Activated CD8-positive, alpha-beta memory T cell treated with anti-CD3 and anti-CD28 coated beads, Interleukin-2, amount 50 U/mL, for 1 hour (primary cell): ENCODE data around the gene THAP7.
A peak's percentile ranks its signal among the peaks of the same experiment; 100 is the strongest.
"Not testable (repeated sequence)": the region's sequence is repeated elsewhere in the genome, so short reads cannot be mapped to it uniquely, and the experiment has no call there.

ENCODE experiments used
- DNase-seq: peaks from one replicate; pipeline ENCODE4 v3.0.0-alpha.2; 2020; ENCODE audit errors: extremely low read depth

The THAP7 gene, protein sequence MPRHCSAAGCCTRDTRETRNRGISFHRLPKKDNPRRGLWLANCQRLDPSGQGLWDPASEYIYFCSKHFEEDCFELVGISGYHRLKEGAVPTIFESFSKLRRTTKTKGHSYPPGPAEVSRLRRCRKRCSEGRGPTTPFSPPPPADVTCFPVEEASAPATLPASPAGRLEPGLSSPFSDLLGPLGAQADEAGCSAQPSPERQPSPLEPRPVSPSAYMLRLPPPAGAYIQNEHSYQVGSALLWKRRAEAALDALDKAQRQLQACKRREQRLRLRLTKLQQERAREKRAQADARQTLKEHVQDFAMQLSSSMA

GRCh38 chr22:21001601-21002325 lies at the start of gene THAP7:
TSS of gene THAP7 (minus strand) at chr22:21002118. CDS start at chr22:21001911, 207 bp downstream.
- DNase-seq, result peak; percentile 88

GRCh38 chr22:21051145-21051830 lies 49.4 kb upstream of the THAP7 start:
- DNase-seq, result no peak

GRCh38 chr22:21048965-21049364 lies 47.0 kb upstream of the THAP7 start:
- not testable (repeated sequence) for DNase-seq

GRCh38 chr22:21048448-21048847 lies 46.5 kb upstream of the THAP7 start:
- not testable (repeated sequence) for DNase-seq

GRCh38 chr22:21047730-21048129 lies 45.8 kb upstream of the THAP7 start:
- DNase-seq, result no peak

GRCh38 chr22:21047035-21047661 lies 45.2 kb upstream of the THAP7 start:
- DNase-seq, result no peak

DNA sequence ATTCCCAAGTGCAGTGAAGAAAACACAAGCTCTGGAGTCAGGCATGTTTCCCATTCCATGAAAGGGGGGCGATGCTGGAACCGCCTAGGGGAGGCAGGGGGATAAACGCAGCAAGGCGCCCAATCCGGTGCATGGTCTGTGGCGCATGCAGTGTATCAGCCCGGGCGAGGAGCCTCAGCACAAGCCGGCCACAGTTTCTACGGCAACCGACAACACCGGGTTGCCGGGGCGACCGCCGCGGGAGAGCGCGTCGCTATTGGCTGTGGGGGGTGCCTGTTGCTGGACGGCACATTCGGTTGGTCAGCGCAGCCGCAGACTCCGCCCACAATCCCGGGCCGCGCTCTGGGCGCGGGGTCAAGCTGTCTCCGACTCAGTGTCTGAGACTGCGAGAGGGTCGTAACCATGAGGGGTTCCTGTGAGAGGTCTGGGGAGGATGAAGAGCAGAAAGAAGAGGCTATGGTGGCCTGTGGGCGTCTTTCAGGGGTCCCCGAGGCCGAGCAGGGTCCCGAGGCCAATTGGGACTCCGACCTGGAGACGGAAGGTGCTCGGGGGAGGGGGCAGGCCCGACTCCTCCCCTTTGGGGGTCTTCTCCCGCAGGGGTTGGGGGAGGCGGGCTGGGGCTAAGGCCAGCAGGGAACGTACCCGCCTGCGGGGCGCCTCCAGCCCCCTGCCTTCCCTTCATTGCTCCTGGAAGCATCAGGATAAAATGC lies 43.8 kb upstream of the THAP7 start, which contains the start of gene LRRC74B:
Gene LRRC74B (plus strand): TSS at position 362 of the 710 bp plus-strand sequence. CDS start 41 bp downstream, at position 403.
- DNase-seq, result peak; percentile 12

GRCh38 chr22:21044931-21045584 lies 43.1 kb upstream of the THAP7 start:
- no peak for DNase-seq

- no peak for DNase-seq
Measured at GRCh38 chr22:21043860-21044535, 42.1 kb upstream of the THAP7 start.

DNA sequence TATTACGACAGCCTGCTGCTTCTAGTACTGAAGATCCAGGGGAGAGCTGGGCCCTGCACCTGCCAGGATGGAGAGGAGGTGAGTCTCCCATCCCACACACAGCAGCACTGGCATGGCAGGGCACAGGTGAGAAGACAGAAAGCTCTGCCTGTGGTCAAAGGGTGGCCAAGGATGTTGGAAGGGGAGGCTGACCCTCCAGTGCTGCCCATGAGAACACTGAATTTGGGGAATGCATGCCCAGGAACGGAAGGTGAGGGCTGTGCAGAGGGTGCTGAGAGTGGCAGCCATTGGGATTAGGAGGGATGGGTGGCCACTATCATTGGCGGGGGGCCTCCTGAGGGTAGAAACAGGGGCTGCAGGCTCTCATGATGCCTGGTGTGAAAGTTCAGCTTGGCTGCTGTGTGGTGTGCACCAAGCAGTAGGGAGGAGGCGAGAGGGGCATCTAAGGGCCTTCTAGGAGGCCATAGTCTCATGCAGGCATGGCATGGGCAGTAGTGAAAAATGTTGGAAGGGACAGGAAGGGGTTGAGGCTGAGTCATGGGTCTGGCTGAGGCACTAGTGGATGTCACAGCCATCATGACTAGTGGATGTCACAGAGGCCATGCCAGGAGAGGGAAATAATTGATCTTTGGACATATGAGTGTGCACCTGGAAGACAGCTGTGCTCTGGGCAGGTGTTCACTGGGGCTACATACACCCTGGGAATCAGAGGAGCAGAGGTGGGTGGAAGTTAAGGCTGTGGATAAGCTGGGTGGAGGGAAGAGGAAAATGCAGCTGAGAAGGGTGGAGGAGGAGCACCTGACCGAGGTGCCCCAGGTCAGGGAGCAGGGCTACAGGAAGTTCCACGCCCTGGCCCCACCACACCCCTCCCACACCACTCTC lies 41.3 kb upstream of the THAP7 start:
- no peak for DNase-seq

GRCh38 chr22:21041937-21042336 lies 40.0 kb upstream of the THAP7 start:
- no peak for DNase-seq

DNA sequence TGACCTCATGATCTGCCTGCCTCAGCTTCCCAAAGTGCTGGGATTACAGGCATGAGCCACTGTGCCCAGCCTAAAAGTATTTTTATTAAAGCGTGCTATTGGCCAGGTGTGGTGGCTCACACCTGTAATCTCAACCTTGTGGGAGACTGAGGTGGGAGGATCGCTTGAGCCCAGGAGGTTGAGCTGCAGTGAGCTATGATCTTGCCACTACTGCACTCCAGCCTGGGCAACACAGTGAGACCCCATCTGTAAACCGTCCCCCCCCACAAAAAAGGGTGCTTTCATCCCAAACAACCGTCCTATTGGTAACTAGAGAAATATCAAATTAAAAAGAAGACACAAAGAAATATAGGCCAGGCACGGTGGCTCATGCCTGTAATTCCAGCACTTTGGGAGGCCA lies 37.2 kb upstream of the THAP7 start:
- not testable (repeated sequence) for DNase-seq

GRCh38 chr22:21038405-21038804 lies 36.5 kb upstream of the THAP7 start:
- DNase-seq, result no peak

- no peak for DNase-seq
Measured at GRCh38 chr22:21034989-21035388, 33.1 kb upstream of the THAP7 start.

- no peak for DNase-seq
Measured at GRCh38 chr22:21033895-21034294, 32.0 kb upstream of the THAP7 start.

DNA sequence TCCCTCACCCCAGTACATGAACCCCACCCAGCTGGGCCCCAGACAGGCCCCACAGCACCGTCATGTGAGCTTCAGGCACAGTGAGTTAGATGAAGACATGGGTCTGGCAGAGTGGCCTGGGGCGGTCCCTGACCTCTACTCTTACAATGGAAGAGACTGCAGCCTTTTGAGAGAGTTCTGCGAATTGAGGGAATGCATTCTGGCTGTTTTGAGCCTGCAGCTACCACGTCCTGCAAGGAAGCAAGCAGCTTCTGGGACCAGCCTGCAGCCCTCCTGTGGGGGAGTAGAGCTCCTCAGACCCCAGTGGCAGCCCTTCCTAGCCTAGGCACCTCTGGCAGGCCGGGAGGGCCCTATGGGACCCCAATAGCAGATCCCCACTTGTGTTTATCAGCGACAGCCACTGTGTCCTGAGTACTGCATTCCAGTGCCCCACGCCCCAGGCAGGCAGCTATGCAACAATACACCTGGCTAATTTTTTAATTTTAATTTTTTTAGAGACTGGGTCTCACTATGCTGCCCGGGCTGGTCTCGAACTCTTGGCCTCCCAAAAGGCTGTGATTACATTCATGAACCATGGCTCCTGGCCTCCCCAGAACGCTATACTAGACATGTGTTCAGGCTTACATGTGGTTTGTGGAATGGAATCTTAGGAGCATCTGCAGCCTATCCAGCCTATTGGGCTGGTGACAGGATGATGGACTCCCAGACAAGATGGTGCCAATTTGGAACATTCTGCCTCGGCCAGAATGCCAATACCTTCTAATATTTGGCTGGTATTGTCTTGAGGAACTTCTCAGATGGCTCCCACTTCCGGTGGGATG lies 31.2 kb upstream of the THAP7 start:
- no peak for DNase-seq

DNA sequence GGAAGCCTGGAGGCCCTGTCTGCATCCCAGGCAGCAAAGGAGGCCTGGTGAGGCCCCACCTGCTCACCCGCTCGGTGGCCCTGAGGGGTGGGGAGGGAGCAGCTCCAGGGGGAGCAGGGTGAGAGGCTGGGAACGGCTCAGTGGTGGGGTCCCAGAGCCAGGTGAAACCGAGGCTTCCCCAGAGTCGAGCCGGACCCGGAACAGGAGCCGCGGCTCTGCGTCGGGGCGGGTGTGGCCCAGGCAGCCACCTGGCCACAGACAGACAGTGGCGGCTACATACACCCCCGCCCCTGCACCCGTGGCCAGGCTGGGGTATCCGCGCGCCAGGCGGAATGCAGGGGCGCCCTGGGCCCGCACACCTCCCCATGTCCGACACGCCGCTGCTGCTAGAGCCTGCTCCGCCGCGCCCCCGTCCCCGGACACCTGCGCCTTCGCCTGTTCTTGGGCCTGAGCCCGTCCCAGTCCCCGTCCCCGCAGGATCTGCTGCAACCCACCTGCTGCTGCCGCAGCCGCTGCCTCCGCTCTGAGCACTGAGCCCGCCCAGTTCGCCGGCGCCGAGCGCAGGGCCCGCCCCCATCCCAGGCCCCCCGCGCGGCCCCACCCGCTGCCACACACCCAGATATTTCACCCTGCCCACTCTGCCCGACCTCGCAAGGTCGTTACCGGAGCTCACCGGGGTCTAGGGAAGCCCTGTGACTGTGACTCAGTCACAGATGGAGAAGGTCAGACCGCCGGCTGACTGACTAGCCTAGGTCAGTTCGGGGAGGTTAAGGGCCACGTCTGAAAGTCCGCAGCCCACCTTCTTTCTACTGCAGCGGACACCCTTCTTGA lies 30.3 kb upstream of the THAP7 start, which contains the start of gene SLC7A4:
Gene SLC7A4 (minus strand): TSS at position 525 of the 831 bp plus-strand sequence. CDS start 749 bp downstream, outside the sequence.
- DNase-seq, result no peak
